Activated CD4-positive, alpha-beta T cell treated with anti-CD3 and anti-CD28 coated beads, Interleukin-2, amount 10 ng/mL, durations not matched to agents 24 days and 14 days (primary cell): ENCODE results near the gene ADK. TPM values are rescaled to one million over a fixed set of nuclear protein-coding genes. Genes with fewer than 3 reads are reported as not detected.
A peak's percentile ranks its signal among the peaks of the same experiment; 100 is the strongest.

Experiments
- DNase-seq: peaks from one replicate; pipeline ENCODE4 v3.0.0; 2022
- H3K27ac Mint-ChIP-seq: one replicate; pipeline ENCODE4 v1.8.0; 2022; ENCODE audit warnings: mild to moderate bottlenecking, mixed read lengths
- H3K27me3 Mint-ChIP-seq: one replicate; pipeline ENCODE4 v1.8.0; 2022; ENCODE audit warnings: mixed read lengths
- H3K36me3 Mint-ChIP-seq: one replicate; pipeline ENCODE4 v1.8.0; 2022; ENCODE audit warnings: low read depth, mild to moderate bottlenecking, mixed read lengths
- H3K4me1 Mint-ChIP-seq: one replicate; pipeline ENCODE4 v1.8.0; 2021; ENCODE audit warnings: mixed read lengths
- H3K4me3 Mint-ChIP-seq: one replicate; pipeline ENCODE4 v1.8.0; 2022; ENCODE audit warnings: mild to moderate bottlenecking, moderate library complexity, mixed read lengths
- H3K9me3 Mint-ChIP-seq: one replicate; pipeline ENCODE4 v1.8.0; 2021; ENCODE audit warnings: mixed read lengths
- intact Hi-C: fragments of 100-400 bp; cut with micrococcal nuclease; formaldehyde crosslinking; loops from one replicate; pipeline ENCODE4 v1.15.1; 2023
- total RNA-seq: library from RNA; stranded (reverse); gene quantifications from 2 replicates; pipeline ENCODE4 v1.2.3, GENCODE V29; 2022

The ADK gene
- total RNA-seq, 1 donor from 2014 or later, result 54.8 TPM

DNA sequence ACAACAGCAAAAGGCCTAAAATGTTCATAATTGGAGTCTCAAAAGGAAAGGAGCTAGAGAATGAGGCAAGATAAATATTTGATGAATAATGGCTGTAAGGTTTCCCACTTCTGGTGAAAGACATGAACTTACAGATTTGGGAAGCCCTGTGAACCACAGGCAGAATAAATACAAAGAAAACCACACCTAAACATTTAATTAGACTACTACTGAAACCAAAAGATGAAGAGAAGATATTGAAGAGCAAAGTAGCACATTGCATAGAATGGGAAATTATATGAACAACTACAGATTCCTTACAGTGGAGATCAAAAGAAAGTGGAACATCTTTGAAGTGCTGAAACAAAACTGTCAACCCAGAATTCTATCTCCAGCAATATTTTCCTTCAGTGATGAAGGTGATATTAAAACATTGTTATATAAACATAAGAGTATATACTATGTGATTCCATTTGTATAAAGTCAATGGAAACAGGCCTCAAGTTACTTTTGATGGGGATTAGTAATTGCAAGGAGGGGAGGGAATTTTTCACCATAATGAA is 484.0 kb downstream of the ADK start:
- no peaks in the 10 kb centered on the region for H3K27me3 Mint-ChIP-seq
- no peak overlapping the region for H3K4me3 Mint-ChIP-seq
- no peak overlapping the region for H3K27ac Mint-ChIP-seq
- DNase-seq, result no peak
- H3K36me3 Mint-ChIP-seq, result peaks cover 25% of the 10 kb centered on the region
- intact Hi-C loops, result no loop called here
- peaks cover 16% of the 10 kb centered on the region for H3K9me3 Mint-ChIP-seq
- H3K4me1 Mint-ChIP-seq, result no peaks in the 10 kb centered on the region

GRCh38 chr10:74635655-74636054 is 484.6 kb downstream of the ADK start:
- Mint-ChIP-seq H3K4me1 (no peaks in the 10 kb centered on the region), H3K4me3 (no peak overlapping the region), H3K27ac (no peak overlapping the region), H3K9me3 (peaks cover 16% of the 10 kb centered on the region), H3K27me3 (no peaks in the 10 kb centered on the region), H3K36me3 (peaks cover 25% of the 10 kb centered on the region)
- no peak for DNase-seq
- intact Hi-C loops, result no loop called here

DNA sequence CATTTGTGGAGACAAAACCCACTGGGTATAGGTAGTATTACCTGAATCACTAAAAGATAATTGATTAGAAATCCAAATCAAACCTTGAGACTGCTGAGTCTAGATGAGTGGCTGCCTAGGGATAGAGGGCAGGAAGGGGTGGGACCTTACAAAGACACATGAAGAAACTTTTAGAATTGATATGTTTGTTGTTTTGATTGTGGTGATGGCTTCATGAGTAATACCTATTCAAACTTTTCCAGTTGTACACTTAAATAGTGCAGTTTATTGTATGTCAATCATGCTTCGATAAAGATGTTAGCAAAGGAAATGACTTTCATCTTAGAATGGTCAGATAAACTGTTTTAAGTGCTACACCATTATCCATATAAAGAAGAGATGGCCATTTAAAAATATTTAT is 486.7 kb downstream of the ADK start:
- Mint-ChIP-seq H3K27me3 (no peaks in the 10 kb centered on the region), H3K4me3 (no peak overlapping the region), H3K9me3 (peaks cover 9% of the 10 kb centered on the region), H3K36me3 (peaks cover 22% of the 10 kb centered on the region), H3K27ac (no peak overlapping the region), H3K4me1 (no peaks in the 10 kb centered on the region)
- DNase-seq, result no peak
- intact Hi-C loops, result no loop called here

GRCh38 chr10:74640134-74640921 is 489.3 kb downstream of the ADK start:
- intact Hi-C loops, result no loop called here
- no peaks in the 10 kb centered on the region for H3K27me3 Mint-ChIP-seq
- H3K9me3 Mint-ChIP-seq, result peaks cover 3% of the 10 kb centered on the region
- no peak overlapping the region for H3K4me3 Mint-ChIP-seq
- peaks cover 15% of the 10 kb centered on the region for H3K36me3 Mint-ChIP-seq
- no peak for DNase-seq
- H3K27ac Mint-ChIP-seq, result no peak overlapping the region
- no peaks in the 10 kb centered on the region for H3K4me1 Mint-ChIP-seq

- no peaks in the 10 kb centered on the region for H3K27me3 Mint-ChIP-seq
- no peak overlapping the region for H3K4me3 Mint-ChIP-seq
- no peak for DNase-seq
- H3K36me3 Mint-ChIP-seq, result peaks cover 15% of the 10 kb centered on the region
- no peaks in the 10 kb centered on the region for H3K4me1 Mint-ChIP-seq
- intact Hi-C loops, result no loop called here
- H3K9me3 Mint-ChIP-seq, result peaks cover 3% of the 10 kb centered on the region
- H3K27ac Mint-ChIP-seq, result no peak overlapping the region
Observed at GRCh38 chr10:74641659-74642058, 490.6 kb downstream of the ADK start.

DNA sequence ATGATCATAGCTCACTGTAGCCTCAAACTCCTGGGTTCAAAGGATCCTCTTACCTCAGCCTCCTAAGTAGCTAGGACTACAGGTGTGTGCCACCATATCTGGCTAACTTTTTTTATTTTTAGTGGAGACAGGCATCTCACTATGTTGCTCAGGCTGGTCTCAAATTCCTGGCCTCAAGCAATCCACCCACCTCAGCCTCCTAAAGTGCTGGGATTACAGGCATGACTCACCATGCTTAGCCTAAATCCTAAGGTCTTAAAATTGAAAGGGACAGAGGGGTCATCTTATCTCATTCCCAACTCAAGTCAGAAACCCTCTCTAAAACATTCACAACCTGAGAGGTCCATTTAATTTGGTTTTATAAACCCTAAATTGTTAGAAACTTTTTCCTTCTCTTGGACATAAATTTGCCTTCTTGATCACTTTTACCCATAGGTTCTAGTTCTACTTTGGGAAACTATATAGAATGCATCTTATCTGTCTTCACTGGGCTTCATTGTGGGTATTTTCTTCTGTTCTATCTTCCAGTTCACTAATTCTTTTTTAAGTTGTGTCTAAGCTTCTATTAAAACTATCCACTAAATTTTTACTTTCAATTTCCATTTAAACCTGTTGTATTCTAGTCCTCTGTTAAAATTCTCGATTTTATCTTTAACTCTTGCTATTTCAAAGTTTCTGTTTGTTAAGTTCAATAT is 492.0 kb downstream of the ADK start:
- H3K36me3 Mint-ChIP-seq, result peaks cover 15% of the 10 kb centered on the region
- DNase-seq, result no peak
- no peak overlapping the region for H3K27ac Mint-ChIP-seq
- intact Hi-C loops, result no loop called here
- H3K4me1 Mint-ChIP-seq, result no peaks in the 10 kb centered on the region
- no peak overlapping the region for H3K4me3 Mint-ChIP-seq
- H3K27me3 Mint-ChIP-seq, result no peaks in the 10 kb centered on the region
- peaks cover 3% of the 10 kb centered on the region for H3K9me3 Mint-ChIP-seq

- Mint-ChIP-seq H3K27me3 (no peaks in the 10 kb centered on the region), H3K4me3 (no peak overlapping the region), H3K9me3 (peaks cover 3% of the 10 kb centered on the region), H3K36me3 (peaks cover 15% of the 10 kb centered on the region), H3K27ac (no peak overlapping the region), H3K4me1 (no peaks in the 10 kb centered on the region)
- intact Hi-C loops, result no loop called here
- DNase-seq, result no peak
Observed at GRCh38 chr10:74643596-74643975, 492.6 kb downstream of the ADK start.

GRCh38 chr10:74644738-74645137 is 493.7 kb downstream of the ADK start:
- H3K27ac Mint-ChIP-seq, result no peak overlapping the region
- no peaks in the 10 kb centered on the region for H3K4me1 Mint-ChIP-seq
- H3K4me3 Mint-ChIP-seq, result no peak overlapping the region
- no peak for DNase-seq
- intact Hi-C loops, result no loop called here
- H3K9me3 Mint-ChIP-seq, result peaks cover 6% of the 10 kb centered on the region
- no peaks in the 10 kb centered on the region for H3K27me3 Mint-ChIP-seq
- peaks cover 16% of the 10 kb centered on the region for H3K36me3 Mint-ChIP-seq

- H3K4me3 Mint-ChIP-seq, result no peak overlapping the region
- no peaks in the 10 kb centered on the region for H3K4me1 Mint-ChIP-seq
- no peaks in the 10 kb centered on the region for H3K27me3 Mint-ChIP-seq
- DNase-seq, result no peak
- peaks cover 17% of the 10 kb centered on the region for H3K36me3 Mint-ChIP-seq
- intact Hi-C loops, result no loop called here
- H3K27ac Mint-ChIP-seq, result no peak overlapping the region
- peaks cover 8% of the 10 kb centered on the region for H3K9me3 Mint-ChIP-seq
Observed at GRCh38 chr10:74645692-74646091, 494.7 kb downstream of the ADK start.

DNA sequence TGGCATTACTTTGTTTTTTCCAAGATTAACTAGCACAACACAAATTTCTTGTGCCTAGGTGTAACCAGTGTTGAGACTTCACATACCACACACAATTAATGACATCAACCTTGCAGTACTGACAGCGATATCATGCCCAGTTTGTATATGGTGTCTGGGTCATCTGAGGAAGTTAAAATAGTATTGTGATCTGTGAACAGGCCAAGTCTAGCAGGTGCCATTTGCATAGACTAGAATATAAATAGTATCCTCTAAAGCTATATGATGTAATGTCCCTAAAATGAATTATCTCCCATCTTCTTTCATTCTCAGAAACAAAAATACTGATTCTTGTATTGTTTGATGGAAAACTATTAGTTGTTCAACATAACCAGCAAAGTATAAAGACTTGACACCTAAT is 499.6 kb downstream of the ADK start:
- peak; percentile 37 for DNase-seq
- intact Hi-C loops, result no loop called here
- peaks cover 4% of the 10 kb centered on the region for H3K4me1 Mint-ChIP-seq
- H3K4me3 Mint-ChIP-seq, result no peak overlapping the region
- no peaks in the 10 kb centered on the region for H3K27me3 Mint-ChIP-seq
- H3K9me3 Mint-ChIP-seq, result peaks cover 4% of the 10 kb centered on the region
- no peak overlapping the region for H3K27ac Mint-ChIP-seq
- H3K36me3 Mint-ChIP-seq, result peaks cover 13% of the 10 kb centered on the region

GRCh38 chr10:74651565-74651964 is 500.5 kb downstream of the ADK start:
- no peaks in the 10 kb centered on the region for H3K27me3 Mint-ChIP-seq
- peaks cover 4% of the 10 kb centered on the region for H3K9me3 Mint-ChIP-seq
- intact Hi-C loops, result no loop called here
- H3K4me1 Mint-ChIP-seq, result peaks cover 4% of the 10 kb centered on the region
- H3K4me3 Mint-ChIP-seq, result no peak overlapping the region
- DNase-seq, result peak; percentile 37
- peaks cover 13% of the 10 kb centered on the region for H3K36me3 Mint-ChIP-seq
- no peak overlapping the region for H3K27ac Mint-ChIP-seq

DNA sequence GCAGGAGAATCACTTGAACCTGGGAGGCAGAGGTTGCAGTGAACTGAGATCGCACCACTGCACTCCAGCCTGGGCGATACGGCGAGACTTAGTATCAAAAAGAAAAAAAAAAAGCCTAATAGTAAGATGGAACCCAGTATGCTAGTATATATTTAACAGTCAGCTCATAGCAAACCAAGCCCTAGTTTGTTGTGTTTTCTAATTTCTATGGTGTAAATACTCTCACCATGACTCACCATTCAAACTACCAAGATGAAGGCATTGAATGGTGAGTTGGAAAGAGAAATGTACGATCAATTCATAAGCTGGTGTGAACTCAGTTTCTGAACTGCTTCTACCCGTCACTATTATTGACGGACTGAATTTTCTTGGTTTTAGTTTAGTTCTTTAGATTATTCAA is 501.6 kb downstream of the ADK start:
- Mint-ChIP-seq H3K36me3 (peaks cover 13% of the 10 kb centered on the region), H3K27ac (no peak overlapping the region), H3K27me3 (no peaks in the 10 kb centered on the region), H3K4me3 (no peak overlapping the region), H3K9me3 (peaks cover 4% of the 10 kb centered on the region), H3K4me1 (peaks cover 4% of the 10 kb centered on the region)
- DNase-seq, result no peak
- intact Hi-C loops, result no loop called here

DNA sequence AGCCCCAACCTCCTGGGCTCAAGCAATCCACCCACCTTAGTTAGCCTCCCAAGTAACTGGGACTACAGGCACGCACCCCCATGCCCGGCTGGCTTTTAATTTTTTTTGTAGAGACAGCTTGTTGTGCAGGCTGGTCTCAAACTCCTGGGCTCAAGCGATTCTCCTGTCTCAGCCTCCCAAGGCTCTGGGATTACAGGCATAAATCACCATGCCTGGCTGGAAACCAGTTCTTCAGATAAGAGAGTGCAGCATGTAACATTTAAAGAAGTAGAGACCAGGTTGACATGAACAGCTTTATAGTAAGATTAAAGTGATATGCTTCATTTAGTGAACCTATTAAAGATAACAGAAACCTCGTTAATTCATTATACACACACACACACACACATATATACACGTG is 507.5 kb downstream of the ADK start:
- H3K27ac Mint-ChIP-seq, result no peak overlapping the region
- intact Hi-C loops, result no loop called here
- peaks cover 6% of the 10 kb centered on the region for H3K36me3 Mint-ChIP-seq
- H3K9me3 Mint-ChIP-seq, result no peaks in the 10 kb centered on the region
- DNase-seq, result no peak
- no peaks in the 10 kb centered on the region for H3K27me3 Mint-ChIP-seq
- H3K4me1 Mint-ChIP-seq, result no peaks in the 10 kb centered on the region
- H3K4me3 Mint-ChIP-seq, result no peak overlapping the region

- H3K4me3 Mint-ChIP-seq, result no peak overlapping the region
- no peak overlapping the region for H3K27ac Mint-ChIP-seq
- intact Hi-C loops, result no loop called here
- H3K36me3 Mint-ChIP-seq, result no peaks in the 10 kb centered on the region
- no peaks in the 10 kb centered on the region for H3K27me3 Mint-ChIP-seq
- H3K9me3 Mint-ChIP-seq, result no peaks in the 10 kb centered on the region
- H3K4me1 Mint-ChIP-seq, result no peaks in the 10 kb centered on the region
- no peak for DNase-seq
Observed at GRCh38 chr10:74662635-74663034, 511.6 kb downstream of the ADK start.
